GM12878 (cell line): ENCODE measurements around the gene SLC22A3. TPM values are rescaled to one million over a fixed set of nuclear protein-coding genes. Genes with fewer than 3 reads are reported as not detected.

ENCODE experiments used
- ATAC-seq: fragments of 200-7000 bp; cut with Tn5 transposase; 3 replicates; pipeline ENCODE4 v1.9.1; 2020; ENCODE audit warnings: mild to moderate bottlenecking, moderate library complexity
- BruUV-seq: library from RNA; stranded (reverse); fragments of 400-500 nt; replicated peaks from 2 replicates; lab custom pipeline; 2021; lab: Mats Ljungman, UMichigan
- CTCF ChIA-PET: fragments of 300-600 bp; sonication (Branson Sonifier 250); formaldehyde crosslinking; extraction: SDS; loops from one replicate; lab custom pipeline; 2021; ENCODE audit warnings: inconsistent platforms; lab: Yijun Ruan, JAX
- POLR2A ChIA-PET: fragments of 350-600 bp; formaldehyde crosslinking; extraction: SDS; loops from one replicate; lab custom pipeline; 2021; ENCODE audit warnings: inconsistent platforms; lab: Charles Lee
- RAD21 ChIA-PET: fragments of 300-600 bp; sonication (Branson Sonifier 250); formaldehyde crosslinking; loops from one replicate; lab custom pipeline; 2023; ENCODE audit warnings: antibody characterized with exemption; ENCODE audit not compliant: unreplicated experiment; lab: Charles Lee
- SMC1A ChIA-PET: fragments of 300-600 bp; sonication (Branson Sonifier 250); formaldehyde crosslinking; loops from one replicate; lab custom pipeline; 2023; ENCODE audit not compliant: unreplicated experiment, uncharacterized antibody; lab: Charles Lee
- DNase-seq: peaks from one replicate; pipeline ENCODE4 v3.0.0-alpha.2; 2011; ENCODE audit warnings: low read depth, low spot score
- FAIRE-seq: peaks from 3 replicates; lab custom pipeline; 2011; peaks lifted over from hg19 to GRCh38; lab: Jason Lieb, UNC
- H2AFZ ChIP-seq: 2 replicates; pipeline ENCODE4 v1.6.0; 2011; ENCODE audit warnings: low read depth, low read length, control low read depth; ENCODE audit not compliant: control insufficient read depth
- H3K27ac ChIP-seq: 2 replicates; pipeline ENCODE4 v1.5.1; 2011; ENCODE audit warnings: control low read depth; ENCODE audit not compliant: control insufficient read depth, insufficient read depth
- H3K27me3 ChIP-seq, 2 experiments: replicated peaks in 1 of 2; 2 replicates each; pipeline versions ENCODE4 v1.6.0 to v1.6.1; 2011; ENCODE audit warnings: low read length in 1 of 2; ENCODE audit not compliant: control insufficient read depth in 2 of 2, insufficient read depth in 2 of 2
- H3K36me3 ChIP-seq, 2 experiments: 2 replicates each; pipeline ENCODE4 v1.5.1; 2011; ENCODE audit warnings: low read length in 1 of 2; ENCODE audit not compliant: control insufficient read depth in 2 of 2, insufficient read depth in 2 of 2
- H3K4me1 ChIP-seq: 2 replicates; pipeline ENCODE4 v1.6.1; 2011; ENCODE audit warnings: mild to moderate bottlenecking, low read length, moderate library complexity, mixed read lengths; ENCODE audit not compliant: control insufficient read depth, insufficient read depth
- H3K4me2 ChIP-seq: 2 replicates; pipeline ENCODE4 v1.6.0; 2011; ENCODE audit warnings: control low read depth; ENCODE audit not compliant: control insufficient read depth, insufficient read depth
- H3K4me3 ChIP-seq: fragments of 200-600 bp; sonication (generic); 2 replicates; pipeline ENCODE4 v1.5.1; 2016
- H3K79me2 ChIP-seq: 2 replicates; pipeline ENCODE4 v1.6.0; 2011; ENCODE audit warnings: low read length; ENCODE audit not compliant: control insufficient read depth, insufficient read depth
- H3K9ac ChIP-seq: 2 replicates; pipeline ENCODE4 v1.8.0; 2011; ENCODE audit warnings: low read length, control low read depth, mixed read lengths; ENCODE audit not compliant: control insufficient read depth, insufficient read depth
- H3K9me3 ChIP-seq: replicated peaks from 3 replicates; pipeline ENCODE4 v1.5.1; 2011; ENCODE audit warnings: mild to moderate bottlenecking, low read length; ENCODE audit not compliant: control insufficient read depth, insufficient read depth
- H4K20me1 ChIP-seq: 2 replicates; pipeline ENCODE4 v1.6.0; 2011; ENCODE audit not compliant: control insufficient read depth, insufficient read depth
- BRCA1 ChIP-seq: IDR thresholded peaks from 2 replicates; pipeline ENCODE4 v1.6.1; 2011; ENCODE audit warnings: low read depth, low read length, improper control_type of control experiment
- HDAC6 ChIP-seq: fragments of 200-600 bp; sonication (generic); IDR thresholded peaks from one replicate; pipeline ENCODE4 v1.8.0; 2017; ENCODE audit warnings: antibody characterized with exemption; ENCODE audit not compliant: unreplicated experiment
- HDGF ChIP-seq: fragments of 450-650 bp; IDR thresholded peaks from 2 replicates; pipeline ENCODE4 v1.6.1; 2016; ENCODE audit warnings: antibody characterized with exemption
- IKZF1 ChIP-seq: fragments of 450-650 bp; conservative IDR thresholded peaks from 2 replicates; pipeline ENCODE4 v1.6.1; 2017; ENCODE audit warnings: antibody characterized with exemption, mild to moderate bottlenecking
- IRF5 ChIP-seq: fragments of 450-650 bp; IDR thresholded peaks from 2 replicates; pipeline ENCODE4 v1.6.1; 2017; ENCODE audit warnings: borderline replicate concordance
- KDM1A ChIP-seq: fragments of 200-600 bp; sonication (generic); IDR thresholded peaks from 2 replicates; pipeline ENCODE4 v1.6.1; 2016; ENCODE audit warnings: borderline replicate concordance
- NFXL1 ChIP-seq: fragments of 450-650 bp; IDR thresholded peaks from 2 replicates; pipeline ENCODE4 v1.6.1; 2017; ENCODE audit warnings: antibody characterized with exemption, mild to moderate bottlenecking, borderline replicate concordance
- NFYB ChIP-seq: IDR thresholded peaks from 2 replicates; pipeline ENCODE4 v1.6.1; 2011; ENCODE audit warnings: low read depth, mild to moderate bottlenecking, low read length, improper control_type of control experiment, moderate library complexity; ENCODE audit not compliant: insufficient read depth
- NR2C1 ChIP-seq: fragments of 450-650 bp; IDR thresholded peaks from 2 replicates; pipeline ENCODE4 v1.6.1; 2017; ENCODE audit warnings: antibody characterized with exemption, mild to moderate bottlenecking, moderate library complexity
- POLR2A ChIP-seq: IDR thresholded peaks from 2 replicates; pipeline ENCODE4 v1.6.1; 2011; ENCODE audit warnings: low read depth, mild to moderate bottlenecking, low read length
- POLR2AphosphoS2 ChIP-seq: IDR thresholded peaks from 2 replicates; pipeline ENCODE4 v1.6.1; 2011; ENCODE audit warnings: low read depth, mild to moderate bottlenecking, low read length, improper control_type of control experiment, moderate library complexity
- RAD51 ChIP-seq: fragments of 450-650 bp; IDR thresholded peaks from 2 replicates; pipeline ENCODE4 v1.6.1; 2016; ENCODE audit warnings: moderate library complexity, mild to moderate bottlenecking, inconsistent platforms
- SIX5 ChIP-seq: IDR thresholded peaks from 2 replicates; pipeline ENCODE4 v1.6.1; 2011; ENCODE audit warnings: mild to moderate bottlenecking, low read depth, low read length, moderate library complexity; ENCODE audit not compliant: severe bottlenecking
- SMARCA5 ChIP-seq: fragments of 450-650 bp; IDR thresholded peaks from 2 replicates; pipeline ENCODE4 v1.6.1; 2017; ENCODE audit warnings: mild to moderate bottlenecking
- SREBF1 ChIP-seq: IDR thresholded peaks from 2 replicates; pipeline ENCODE4 v1.6.1; 2012; ENCODE audit warnings: mild to moderate bottlenecking, low read length
- TCF3 ChIP-seq: IDR thresholded peaks from 2 replicates; pipeline ENCODE4 v1.6.1; 2012; ENCODE audit warnings: low read depth, mild to moderate bottlenecking, low read length, borderline replicate concordance; ENCODE audit not compliant: insufficient read depth
- ZBTB11 ChIP-seq: fragments of 450-650 bp; formaldehyde crosslinking; IDR thresholded peaks from 2 replicates; pipeline ENCODE4 v1.5.0; 2022; ENCODE audit warnings: mild to moderate bottlenecking, missing genetic modification characterization
- ZNF207 ChIP-seq: fragments of 450-650 bp; IDR thresholded peaks from 2 replicates; pipeline ENCODE4 v1.6.1; 2014; ENCODE audit warnings: antibody characterized with exemption, mild to moderate bottlenecking, borderline replicate concordance
- ZNF274 ChIP-seq: IDR thresholded peaks from one replicate; pipeline ENCODE4 v1.8.0; 2011; ENCODE audit not compliant: insufficient read length, insufficient read depth
- WGBS: methylation state at CpG from one replicate; pipeline ENCODE4 v1.1.6; 2016; ENCODE audit warnings: low lambda C conversion rate; ENCODE audit not compliant: insufficient replicate concordance, insufficient coverage; ENCODE audit errors: missing lambda C conversion rate; 5-methylcytosine and 5-hydroxymethylcytosine counted together
- in situ Hi-C: fragments of 300-500 bp; cut with MboI; formaldehyde crosslinking; loops from 9 replicates; pipeline ENCODE4 v1.14.3; 2018; ENCODE audit warnings: mixed read lengths
- intact Hi-C: fragments of 100-400 bp; cut with micrococcal nuclease; formaldehyde crosslinking; loops from one replicate; pipeline ENCODE4 v1.14.2; 2022; ENCODE audit not compliant: unreplicated experiment
- polyA plus RNA-seq, 11 experiments: library from polyadenylated mRNA; depleted of rRNA in 4 of 11; unstranded in 6 of 11; stranded (reverse) in 5 of 11; fragments of >200 nt; fragmentation: Nextera tagmentation in 4 of 11; fragmentation: Illumina TruSeq in 1 of 11; extraction: Ambion mirVana in 4 of 11; extraction: Trizol in 1 of 11; gene quantifications; 1 replicate in 1 of 11; 2 replicates in 10 of 11; pipeline versions ENCODE4 v1.2.1 to v1.2.3, GENCODE V29; 2011 to 2016; ENCODE audit warnings: inconsistent platforms in 2 of 11, missing spikeins in 2 of 11, low read depth in 1 of 11
- total RNA-seq, 4 experiments: library from RNA; depleted of rRNA in 3 of 4; stranded (reverse); fragments of >200 nt in 3 of 4; fragmentation: Illumina TruSeq in 1 of 4; extraction: Trizol in 1 of 4; gene quantifications; 2 replicates each; pipeline versions ENCODE4 v1.2.1 to v1.2.3, GENCODE V29; 2013 to 2021

The SLC22A3 gene
- total and polyA plus RNA-seq, 10 of the 15 experiments (the other 5 are each of a cell fraction or from before 2014, with no cell fraction given), result 0.07 to 0.15 TPM; not detected in 8

DNA sequence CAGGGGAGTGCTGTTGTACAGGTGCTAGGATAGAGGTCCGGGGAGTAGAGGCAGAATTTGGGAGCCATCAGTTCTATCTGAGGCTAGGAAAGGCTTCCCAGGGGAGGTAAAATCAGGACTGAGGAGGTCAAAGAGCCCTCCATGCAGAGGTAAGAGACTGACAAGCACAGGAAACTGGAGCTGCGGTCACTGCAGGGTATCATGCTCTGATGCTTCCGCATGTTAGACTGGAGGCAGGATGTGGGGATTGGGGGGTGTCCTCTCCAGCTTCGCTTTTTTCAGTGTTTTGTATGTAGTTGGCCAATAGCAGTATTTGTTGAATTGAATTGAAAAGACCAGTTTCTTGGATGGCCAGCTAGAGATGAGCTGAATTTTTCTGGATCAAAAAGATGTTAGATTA, 87.8 kb downstream of the SLC22A3 start:
- Histone ChIP-seq H3K9me3 (no peaks in the 10 kb centered on the region; the same call in 2 of the 3 replicates), H4K20me1 (no peaks in the 10 kb centered on the region; the same call in 1 of the 2 replicates), H2AFZ (no peak overlapping the region), H3K4me3 (no peak overlapping the region), H3K27ac (no peak overlapping the region), H3K9ac (no peak overlapping the region), H3K4me2 (no peak overlapping the region), H3K79me2 (no peaks in the 10 kb centered on the region), H3K27me3 (no peaks in the 10 kb centered on the region; a peak in 1 of 4 replicates), H3K36me3 (no peaks in the 10 kb centered on the region), H3K4me1 (no peaks in the 10 kb centered on the region)
- SMC1A ChIA-PET, result no interaction called here
- POLR2A ChIA-PET, result no interaction called here
- RAD21 ChIA-PET, result interaction anchor here (1.0 kb wide), 1 partner anchor 19 kb away, joined by 3 read pairs; no protein-coding TSS in a partner anchor
- no peak for ATAC-seq
- CTCF ChIA-PET, result no interaction called here
- intact Hi-C loops (no loop called here), in situ Hi-C loops (no loop called here)
- FAIRE-seq, result no peak
- WGBS, result 31% methylated on average over 4 of the region's 4 CpGs
- TF ChIP-seq ZNF207 (no peak), POLR2AphosphoS2 (no peak), HDAC6 (no peak), IKZF1 (no peak), HDGF (no peak), ZNF274 (no peak), NR2C1 (no peak), BRCA1 (no peak), RAD51 (no peak), SIX5 (no peak), POLR2A (no peak), SREBF1 (no peak), NFXL1 (no peak), TCF3 (no peak), ZBTB11 (CRISPR knock-in tag) (no peak), IRF5 (no peak), SMARCA5 (no peak), NFYB (no peak), KDM1A (no peak)
- no TSS peak for BruUV-seq
- no peak for DNase-seq
